GM19023 (cell line): ENCODE measurements around the gene POFUT2.
"Not testable (repeated sequence)": the region's sequence is repeated elsewhere in the genome, so short reads cannot be mapped to it uniquely, and the experiment has no call there.

Experiments
- ATAC-seq: cut with Tn5 transposase; IDR thresholded peaks from one replicate; pipeline ENCODE4 v1.9.1; 2021; ENCODE audit warnings: mild to moderate bottlenecking, moderate library complexity; ENCODE audit not compliant: unreplicated experiment

POFUT2 gene

DNA sequence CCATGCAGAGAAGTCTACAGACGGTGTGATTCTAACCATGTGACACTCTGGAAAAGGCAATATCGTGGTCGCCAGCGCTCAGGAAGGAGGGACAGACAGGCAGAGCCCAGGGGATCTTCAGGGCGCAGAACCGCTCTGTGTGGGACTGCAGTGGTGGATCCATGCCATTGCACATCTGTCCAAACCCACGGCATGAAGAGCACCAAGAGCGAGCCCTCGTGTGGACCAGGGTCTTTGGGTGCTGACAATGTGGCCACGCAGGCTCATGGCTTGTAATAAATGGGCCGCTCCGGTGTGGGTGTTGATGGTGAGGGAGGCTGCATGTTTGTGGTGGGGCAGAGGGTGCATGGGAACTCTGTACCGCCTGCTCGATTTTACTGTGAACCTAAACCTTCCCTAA, 25.3 kb upstream of the POFUT2 start:
- ATAC-seq: no peak

GRCh38 chr21:45312296-45312695, 24.6 kb upstream of the POFUT2 start:
- no peak for ATAC-seq

DNA sequence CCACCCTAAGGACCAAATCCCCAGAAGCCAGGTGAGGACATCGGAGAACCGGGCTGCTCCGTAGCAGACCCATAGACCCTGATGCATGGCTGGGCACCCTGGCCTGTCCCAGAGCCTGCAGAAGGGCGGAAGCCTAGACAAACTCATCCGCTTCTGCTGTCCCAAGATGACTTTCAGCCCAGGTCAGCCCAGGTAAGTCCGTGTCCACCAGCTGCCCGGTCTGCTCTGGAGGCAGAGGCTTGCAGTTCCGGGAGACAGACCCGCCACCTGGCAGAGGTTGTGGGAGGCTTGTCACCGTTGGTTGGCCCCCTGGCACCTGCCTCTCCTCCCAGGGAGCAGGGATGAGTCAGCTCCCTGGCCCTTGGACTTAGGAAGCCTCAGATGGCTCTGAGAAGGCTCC, 22.8 kb upstream of the POFUT2 start:
- ATAC-seq: no peak

DNA sequence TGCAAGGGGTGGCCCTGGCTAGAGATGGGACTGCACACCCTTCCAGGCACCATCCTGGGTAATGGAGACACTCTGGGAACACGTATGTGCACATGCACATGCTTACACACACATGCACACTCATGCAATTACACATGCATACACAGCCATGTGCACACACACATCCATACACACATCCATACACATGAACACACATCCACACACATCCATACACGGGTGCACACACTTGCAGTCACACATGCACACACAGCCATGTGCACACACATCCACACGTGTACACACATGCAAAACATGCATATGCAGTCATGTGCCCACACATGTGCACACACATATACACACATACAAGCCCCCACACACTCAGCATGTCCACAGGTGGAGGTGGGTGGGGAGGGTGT, 22.3 kb upstream of the POFUT2 start:
- no peak for ATAC-seq

- no peak for ATAC-seq
Measured at GRCh38 chr21:45309069-45309986, 21.6 kb upstream of the POFUT2 start.

DNA sequence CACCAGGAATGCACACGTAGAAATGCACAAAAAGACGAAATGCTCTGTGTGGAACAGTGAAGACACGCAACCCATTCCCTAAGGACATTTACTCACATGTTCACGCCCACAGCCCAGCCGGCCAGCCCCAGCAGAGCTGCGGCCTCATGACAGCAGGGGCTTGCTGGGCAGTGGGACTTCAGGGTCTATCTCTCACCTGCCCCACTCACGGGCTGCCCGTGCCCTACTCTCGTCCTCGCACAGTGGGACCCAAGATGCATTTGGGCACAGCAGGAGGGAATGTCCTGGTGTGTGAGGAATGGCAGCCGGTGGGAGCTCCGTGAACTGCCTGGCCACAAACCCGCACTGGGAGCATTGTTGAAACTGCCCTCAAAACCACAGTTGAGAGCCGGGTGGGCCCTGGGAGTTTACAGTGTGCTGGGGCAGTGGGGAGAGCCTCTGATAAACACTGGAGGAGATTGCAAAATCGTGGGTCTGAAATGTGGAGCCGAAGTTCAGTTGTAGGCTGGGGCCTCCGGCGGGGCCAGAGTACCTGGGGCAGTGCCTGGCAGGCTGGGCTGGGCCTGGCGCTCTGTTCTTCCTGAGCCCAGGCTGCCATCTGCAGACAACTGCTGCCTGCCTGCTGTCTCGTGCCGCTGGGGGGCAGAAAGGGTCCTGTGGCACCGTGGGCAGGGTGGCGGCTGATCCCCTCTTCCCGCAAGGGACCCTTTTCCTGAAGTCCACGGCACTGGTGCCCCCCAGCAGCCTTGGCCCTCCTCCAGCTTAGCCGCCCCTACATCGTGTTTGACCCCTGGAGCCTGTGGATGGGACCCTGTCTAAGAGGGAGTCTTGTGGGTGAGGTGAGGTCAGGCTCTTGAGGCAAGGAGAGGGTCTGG, 20.7 kb upstream of the POFUT2 start:
- ATAC-seq: no peak

GRCh38 chr21:45307597-45308158, 20.0 kb upstream of the POFUT2 start:
- not testable (repeated sequence) for ATAC-seq

- no peak for ATAC-seq
Measured at GRCh38 chr21:45306832-45307571, 19.3 kb upstream of the POFUT2 start.

DNA sequence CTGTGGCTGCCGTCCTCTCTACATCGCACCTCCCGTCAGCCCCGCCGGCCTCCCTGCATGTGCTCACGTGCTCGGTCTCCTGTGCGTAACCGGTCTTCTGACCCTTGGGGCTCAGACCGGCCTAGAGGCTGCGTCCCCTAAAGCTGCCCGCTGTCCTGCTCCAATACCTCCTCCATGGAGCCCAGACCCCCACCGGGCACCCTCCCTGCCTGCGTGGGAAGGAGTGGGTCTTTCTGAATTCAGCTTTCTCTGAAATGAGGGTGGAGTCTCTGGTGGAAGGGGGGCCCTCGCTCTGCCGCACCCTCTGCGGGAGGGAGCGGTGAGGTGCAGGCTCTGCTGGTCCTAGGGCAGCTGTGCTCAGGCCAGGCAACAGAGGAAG, 18.7 kb upstream of the POFUT2 start:
- ATAC-seq: no peak

DNA sequence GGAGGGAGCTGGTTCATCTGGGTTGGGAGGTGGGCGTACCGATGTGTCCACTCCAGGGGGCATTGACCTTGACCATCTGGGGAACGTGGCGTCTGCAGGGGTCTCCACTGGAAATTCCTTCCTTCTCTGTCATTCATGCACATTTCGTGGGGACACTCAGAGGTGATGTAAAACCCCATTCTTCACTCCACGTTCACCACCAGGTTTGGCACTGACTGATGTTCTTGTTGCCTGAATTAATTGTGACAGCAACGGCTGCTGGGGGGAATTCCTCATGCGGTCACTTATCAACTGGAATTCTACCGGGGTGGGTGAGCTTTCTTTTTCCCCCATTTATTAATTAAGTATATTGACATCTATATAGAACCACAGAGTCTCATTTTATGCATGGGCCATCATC, 18.1 kb upstream of the POFUT2 start:
- ATAC-seq: no peak

GRCh38 chr21:45304945-45305344, 17.2 kb upstream of the POFUT2 start:
- ATAC-seq: no peak

- ATAC-seq: no peak
Measured at GRCh38 chr21:45304476-45304830, 16.8 kb upstream of the POFUT2 start.

DNA sequence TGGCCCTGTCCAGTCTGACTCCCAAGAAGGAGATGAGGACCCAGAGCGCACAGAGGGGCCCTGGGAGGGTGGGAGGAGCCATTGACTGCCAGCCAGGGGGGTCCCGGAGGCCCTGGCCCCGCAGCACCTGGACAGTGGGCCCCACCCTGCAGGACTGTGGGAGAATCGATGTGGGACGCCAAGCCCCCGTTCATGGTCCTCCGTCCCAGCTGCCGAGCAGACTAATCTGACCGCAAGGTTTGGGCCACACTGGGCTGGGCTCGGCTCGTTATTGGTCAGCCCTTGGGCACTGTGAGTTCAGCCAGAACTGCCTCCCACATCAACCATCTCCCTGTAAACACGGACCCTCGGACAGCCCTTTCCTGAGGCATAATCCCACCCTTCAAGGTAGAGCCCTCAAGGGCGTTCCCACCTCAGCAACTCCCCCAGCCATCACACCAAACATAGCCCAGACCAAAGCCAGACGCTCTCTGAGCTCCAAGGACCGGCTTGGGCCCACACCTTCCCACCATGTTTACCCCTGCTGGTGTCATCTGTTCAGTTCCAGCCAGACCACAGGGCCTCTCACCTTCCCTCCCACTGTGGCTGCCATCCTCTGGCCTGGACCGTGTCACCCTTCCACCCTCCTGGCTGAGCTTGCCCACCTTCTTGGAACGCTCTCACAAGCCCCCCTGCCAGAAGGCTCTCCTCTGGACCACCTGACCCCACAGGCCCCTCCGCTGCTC, 16.2 kb upstream of the POFUT2 start:
- no peak for ATAC-seq

GRCh38 chr21:45303091-45303615, 15.5 kb upstream of the POFUT2 start:
- ATAC-seq: no peak

DNA sequence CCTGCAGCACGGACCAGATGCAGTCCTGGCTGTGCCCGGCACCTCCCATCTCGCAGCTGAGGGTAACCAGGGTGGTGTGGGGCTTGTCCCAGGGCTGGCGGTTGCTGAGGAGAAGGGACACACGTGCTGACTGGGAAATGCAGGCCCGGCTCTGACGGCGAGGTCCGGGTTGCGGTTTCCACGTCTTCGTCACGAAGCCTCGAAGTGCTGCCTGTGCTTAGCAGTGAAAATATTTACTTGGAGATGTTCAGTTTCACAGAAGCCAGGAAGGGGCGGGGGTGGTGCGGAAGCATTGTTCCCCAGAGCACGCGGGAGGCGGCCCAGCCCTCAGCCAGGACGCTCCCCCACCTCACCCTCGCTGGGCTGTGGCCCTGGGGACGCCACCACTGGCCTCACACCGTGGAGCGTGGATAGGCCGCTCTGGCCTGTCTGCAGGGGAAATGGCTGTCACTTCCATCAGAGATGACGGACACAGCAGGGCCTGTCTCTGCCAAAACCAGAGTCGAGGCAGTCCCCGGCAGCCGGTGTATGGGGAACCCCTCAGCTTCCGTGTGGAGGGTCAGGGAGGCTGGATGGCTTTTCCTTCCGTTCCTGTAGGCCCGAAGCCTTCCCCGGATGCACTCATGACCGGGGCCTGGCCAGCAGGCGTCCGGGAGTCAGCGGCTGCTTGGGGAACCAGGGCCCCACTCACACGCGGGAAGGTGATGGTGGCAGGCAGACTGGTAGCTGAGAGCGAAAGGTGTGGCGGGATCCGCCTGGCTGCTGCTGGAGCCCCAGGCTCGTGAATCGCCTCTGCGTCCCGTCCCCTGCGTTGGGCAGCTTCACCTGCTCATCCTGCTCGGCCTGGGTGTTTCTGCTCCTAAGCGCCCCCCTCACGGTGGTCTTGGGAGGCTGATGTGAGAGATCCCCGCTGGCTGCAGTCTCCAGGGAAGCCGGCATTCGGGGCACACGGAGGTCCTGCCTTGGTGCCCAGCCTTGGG, 14.7 kb upstream of the POFUT2 start:
- ATAC-seq: no peak

- ATAC-seq: no peak
Measured at GRCh38 chr21:45301521-45302081, 13.9 kb upstream of the POFUT2 start.

DNA sequence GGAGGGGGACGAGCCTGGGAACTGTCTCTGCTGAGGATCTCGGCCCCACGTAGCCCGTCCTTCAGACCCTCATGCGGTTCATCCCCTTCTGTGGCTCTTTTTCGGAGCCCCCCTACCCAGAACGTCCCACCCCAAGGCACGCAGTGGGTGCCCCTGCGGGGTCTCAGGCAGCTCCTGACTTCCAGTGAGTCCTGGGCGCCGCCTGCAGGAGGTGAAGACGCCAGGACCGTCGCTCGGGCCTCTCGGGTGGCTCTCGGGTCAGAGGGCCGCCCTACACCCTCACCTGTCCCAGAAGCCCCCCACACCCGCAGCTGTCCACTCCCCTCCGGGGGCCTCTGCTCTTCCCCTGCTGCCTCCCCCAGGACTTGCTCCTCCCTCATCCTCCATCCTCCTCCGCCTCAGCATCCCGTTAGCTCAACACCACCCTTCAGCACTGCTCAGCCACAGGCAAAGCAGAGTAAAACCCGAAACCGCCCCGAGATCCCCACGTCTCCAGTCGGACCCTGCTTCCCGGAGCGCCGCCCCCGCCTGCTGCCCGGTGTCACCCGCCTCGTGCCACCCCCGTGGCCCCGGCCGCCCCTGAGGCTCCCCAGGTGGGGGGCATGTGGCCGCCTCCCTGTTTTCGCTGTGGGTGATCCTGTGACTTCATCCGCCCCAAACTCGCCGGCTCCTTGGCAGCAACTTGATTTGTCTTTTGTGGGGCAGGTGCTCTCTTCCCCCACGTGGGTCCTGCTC, 13.3 kb upstream of the POFUT2 start:
- no peak for ATAC-seq
